Activated B cell treated with CpG ODN at 0.5 μM for 24 hours (primary cell): ENCODE results near the gene LCTL. TPM values are rescaled to one million over a fixed set of nuclear protein-coding genes. Genes with fewer than 3 reads are reported as not detected.

ENCODE experiments used
- ATAC-seq: fragments of 200-7000 bp; cut with Tn5 transposase; one replicate; pipeline ENCODE4 v1.10.0; 2021; ENCODE audit warnings: low read depth, mild to moderate bottlenecking, moderate library complexity
- CTCF ChIA-PET: fragments of 350-600 bp; sonication (Branson Sonifier 250); formaldehyde crosslinking; loops from one replicate; lab custom pipeline; 2021; ENCODE audit warnings: antibody characterized with exemption; lab: Charles Lee
- POLR2A ChIA-PET: fragments of 350-600 bp; sonication (Branson Sonifier 250); formaldehyde crosslinking; loops from one replicate; lab custom pipeline; 2021; ENCODE audit warnings: antibody characterized with exemption; lab: Charles Lee
- DNase-seq: peaks from one replicate; pipeline ENCODE4 v3.0.0; 2022
- H3K27ac Mint-ChIP-seq: one replicate; pipeline ENCODE4 v1.8.0; 2020; ENCODE audit warnings: mixed read lengths
- H3K27me3 Mint-ChIP-seq: one replicate; pipeline ENCODE4 v1.8.0; 2021; ENCODE audit warnings: mixed read lengths
- H3K36me3 Mint-ChIP-seq: one replicate; pipeline ENCODE4 v1.8.0; 2021; ENCODE audit warnings: low read depth, mixed read lengths
- H3K4me1 Mint-ChIP-seq: one replicate; pipeline ENCODE4 v1.8.0; 2021; ENCODE audit warnings: mixed read lengths
- H3K4me3 Mint-ChIP-seq: one replicate; pipeline ENCODE4 v1.8.0; 2020; ENCODE audit warnings: mild to moderate bottlenecking, mixed read lengths
- H3K9me3 Mint-ChIP-seq: one replicate; pipeline ENCODE4 v1.8.0; 2020; ENCODE audit warnings: mixed read lengths
- intact Hi-C: fragments of 100-400 bp; cut with micrococcal nuclease; formaldehyde crosslinking; loops from one replicate; pipeline ENCODE4 v1.15.1; 2024
- total RNA-seq: library from RNA; stranded (reverse); gene quantifications from 2 replicates; pipeline ENCODE4 v1.2.3, GENCODE V29; 2022
- TF ChIP-seq, protein P1 (sequence below): fragments of 200-600 bp; IDR thresholded peaks from one replicate; pipeline ENCODE4 v1.8.0; 2022; ENCODE audit warnings: antibody characterized with exemption, mild to moderate bottlenecking

LCTL gene
- not detected in 2 replicates for total RNA-seq

DNA sequence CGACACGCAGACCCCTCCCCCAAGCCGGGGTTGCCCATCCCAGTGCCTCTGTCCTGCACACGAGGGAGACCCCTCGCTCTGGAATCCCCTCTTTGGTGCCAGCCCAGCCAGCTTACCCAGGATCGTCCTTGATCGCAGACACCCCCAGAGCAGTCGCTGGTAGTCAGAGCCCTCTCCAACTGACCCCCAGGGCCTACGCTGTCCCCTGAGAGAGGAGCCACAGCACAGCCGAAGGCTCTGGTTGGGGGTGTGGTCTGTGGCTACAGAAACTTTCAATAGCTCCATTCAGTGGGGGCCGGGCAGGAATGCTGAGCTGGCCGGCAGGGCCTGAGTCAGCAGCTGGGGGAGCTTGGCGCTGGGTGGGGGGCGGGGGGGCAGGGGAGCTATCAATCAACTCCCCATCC is at the start of gene LCTL:
Gene LCTL (minus strand): TSS at position 258 of the 404 bp plus-strand sequence. CDS start 633 bp downstream, outside the sequence.
- no peaks in the 10 kb centered on the region for H3K36me3 Mint-ChIP-seq
- H3K27me3 Mint-ChIP-seq, result no peaks in the 10 kb centered on the region
- no peak within 1 kb of the TSS for H3K27ac Mint-ChIP-seq
- TF ChIP-seq, protein P1, sequence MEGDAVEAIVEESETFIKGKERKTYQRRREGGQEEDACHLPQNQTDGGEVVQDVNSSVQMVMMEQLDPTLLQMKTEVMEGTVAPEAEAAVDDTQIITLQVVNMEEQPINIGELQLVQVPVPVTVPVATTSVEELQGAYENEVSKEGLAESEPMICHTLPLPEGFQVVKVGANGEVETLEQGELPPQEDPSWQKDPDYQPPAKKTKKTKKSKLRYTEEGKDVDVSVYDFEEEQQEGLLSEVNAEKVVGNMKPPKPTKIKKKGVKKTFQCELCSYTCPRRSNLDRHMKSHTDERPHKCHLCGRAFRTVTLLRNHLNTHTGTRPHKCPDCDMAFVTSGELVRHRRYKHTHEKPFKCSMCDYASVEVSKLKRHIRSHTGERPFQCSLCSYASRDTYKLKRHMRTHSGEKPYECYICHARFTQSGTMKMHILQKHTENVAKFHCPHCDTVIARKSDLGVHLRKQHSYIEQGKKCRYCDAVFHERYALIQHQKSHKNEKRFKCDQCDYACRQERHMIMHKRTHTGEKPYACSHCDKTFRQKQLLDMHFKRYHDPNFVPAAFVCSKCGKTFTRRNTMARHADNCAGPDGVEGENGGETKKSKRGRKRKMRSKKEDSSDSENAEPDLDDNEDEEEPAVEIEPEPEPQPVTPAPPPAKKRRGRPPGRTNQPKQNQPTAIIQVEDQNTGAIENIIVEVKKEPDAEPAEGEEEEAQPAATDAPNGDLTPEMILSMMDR, result no peak
- no peak for DNase-seq
- H3K9me3 Mint-ChIP-seq, result no peaks in the 10 kb centered on the region
- H3K4me1 Mint-ChIP-seq, result peaks cover 5% of the 10 kb centered on the region
- no peak for ATAC-seq
- intact Hi-C loops, result loop anchor here (2.0 kb wide), 1 partner anchor 1247 kb away; no protein-coding TSS in a partner anchor
- H3K4me3 Mint-ChIP-seq, result no peak within 1 kb of the TSS
- CTCF ChIA-PET, result interaction anchor here (0.9 to 2.0 kb wide), 2 partner anchors 180 to 1164 kb away, joined by 3 to 7 read pairs; partner anchors contain the start of gene MAP2K1
- POLR2A ChIA-PET, result interaction anchor here (1.2 kb wide), 1 partner anchor 60 kb away, joined by 4 read pairs; the partner anchor contains the start of gene ZWILCH

DNA sequence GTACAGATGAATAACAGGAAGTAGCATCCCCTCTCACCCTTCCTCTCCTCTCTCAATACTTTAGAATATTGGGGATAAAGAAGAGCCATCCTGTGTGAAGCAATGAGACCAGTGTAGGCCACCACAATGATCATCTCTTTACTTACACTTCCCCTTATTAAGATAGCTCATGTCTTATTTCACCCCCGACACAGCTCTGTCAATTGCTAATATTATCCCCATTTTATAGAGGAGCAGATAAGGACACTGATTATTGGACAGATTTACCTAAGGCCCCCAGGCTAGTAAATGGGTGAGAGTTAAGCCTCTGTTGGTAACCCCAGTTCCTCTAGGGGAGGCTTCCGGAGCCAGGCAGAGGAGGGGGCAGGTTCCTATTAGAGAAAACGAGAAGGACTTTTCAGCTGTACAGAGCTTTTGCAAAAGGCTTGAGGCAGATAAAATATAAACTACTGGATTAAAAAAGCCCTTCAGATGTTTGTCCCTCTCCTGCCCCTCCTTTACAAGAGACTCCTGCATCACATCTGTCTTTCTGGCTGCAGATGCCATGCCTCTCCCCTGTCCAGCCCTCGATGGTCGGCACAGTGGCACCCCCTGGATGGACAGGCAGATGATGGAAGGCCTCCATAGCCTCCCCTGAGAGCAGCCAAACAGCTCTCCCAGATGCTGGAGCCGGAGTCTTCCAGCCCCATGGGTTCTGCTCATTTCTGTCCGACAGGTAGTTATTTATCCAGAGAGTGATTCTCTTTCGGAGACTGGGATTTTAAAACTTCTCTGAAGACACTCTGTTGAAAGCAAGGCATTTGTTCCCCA is 49.4 kb upstream of the LCTL start:
- DNase-seq, result no peak
- ChIA-PET CTCF (interaction anchor here (2.2 kb wide), 1 partner anchor 236 kb away, joined by 8 read pairs; no protein-coding TSS in a partner anchor), POLR2A (no interaction called here)
- intact Hi-C loops, result no loop called here
- Mint-ChIP-seq H3K9me3 (no peaks in the 10 kb centered on the region), H3K4me3 (no peak overlapping the region), H3K27me3 (peaks cover under 1% of the 10 kb centered on the region), H3K27ac (peak overlapping the region; percentile 13), H3K36me3 (no peaks in the 10 kb centered on the region), H3K4me1 (peaks cover 48% of the 10 kb centered on the region)
- ATAC-seq, result peak; percentile 34
- TF ChIP-seq, protein P1, result no peak

DNA sequence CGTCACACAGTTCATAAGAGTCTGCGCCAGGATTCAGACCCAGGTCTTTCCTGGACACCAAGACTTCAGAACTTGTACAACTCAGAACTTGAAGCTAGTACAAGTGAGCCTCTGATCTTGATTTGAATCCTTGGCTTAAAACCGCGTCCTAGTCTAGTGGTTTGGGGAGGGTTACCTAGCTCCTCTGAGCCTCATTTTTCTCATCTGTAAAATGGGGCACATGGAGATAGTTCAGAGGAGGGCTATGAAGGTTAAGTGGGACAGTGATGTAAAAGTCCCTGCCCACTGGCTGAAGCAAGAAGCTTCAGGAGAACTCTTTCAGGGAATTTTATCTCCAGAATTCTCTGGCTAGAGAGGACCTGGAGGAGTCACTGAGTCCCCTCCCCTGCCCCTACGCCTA is 48.7 kb upstream of the LCTL start:
- ChIA-PET POLR2A (no interaction called here), CTCF (interaction anchor here (0.9 to 2.2 kb wide), 2 partner anchors 10 to 237 kb away, joined by 3 to 8 read pairs; no protein-coding TSS in a partner anchor)
- Mint-ChIP-seq H3K4me1 (peaks cover 48% of the 10 kb centered on the region), H3K36me3 (no peaks in the 10 kb centered on the region), H3K27ac (no peak overlapping the region), H3K4me3 (no peak overlapping the region), H3K9me3 (no peaks in the 10 kb centered on the region), H3K27me3 (no peaks in the 10 kb centered on the region)
- intact Hi-C loops, result no loop called here
- DNase-seq (no peak), ATAC-seq (no peak)
- TF ChIP-seq, protein P1, result no peak

DNA sequence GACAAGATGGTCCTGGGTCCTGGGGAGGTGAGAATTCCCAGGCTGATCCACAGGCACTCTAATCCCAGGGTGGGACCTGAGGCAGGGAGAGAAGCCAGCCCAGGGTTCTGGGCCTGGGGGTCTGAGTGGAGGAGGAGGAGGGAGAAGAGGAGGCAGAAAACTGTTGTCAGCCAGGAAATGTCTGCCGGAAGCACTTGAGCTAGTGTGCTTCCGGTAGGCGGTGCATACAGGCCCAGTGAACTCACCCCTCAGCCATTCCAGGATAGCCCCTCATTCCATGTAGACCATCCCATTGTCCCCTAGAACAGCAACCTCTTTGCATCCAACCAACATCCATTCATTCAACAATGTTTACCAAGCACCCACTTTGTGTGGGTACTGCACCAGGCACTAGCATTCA is 47.9 kb upstream of the LCTL start:
- Mint-ChIP-seq H3K4me1 (peaks cover 48% of the 10 kb centered on the region), H3K27me3 (no peaks in the 10 kb centered on the region), H3K4me3 (no peak overlapping the region), H3K36me3 (no peaks in the 10 kb centered on the region), H3K27ac (no peak overlapping the region), H3K9me3 (no peaks in the 10 kb centered on the region)
- no peak for ATAC-seq
- TF ChIP-seq, protein P1, result no peak
- CTCF ChIA-PET, result interaction anchor here (0.9 kb wide), 1 partner anchor 10 kb away, joined by 3 read pairs; no protein-coding TSS in a partner anchor
- POLR2A ChIA-PET, result no interaction called here
- no peak for DNase-seq
- intact Hi-C loops, result no loop called here
